IMR-90 (cell line): ENCODE results near the gene PRKCA. TPM values are rescaled to one million over a fixed set of nuclear protein-coding genes. Genes with fewer than 3 reads are reported as not detected.
A peak's percentile ranks its signal among the peaks of the same experiment; 100 is the strongest.

Experiments used
- ATAC-seq: fragments of 200-7000 bp; cut with Tn5 transposase; 2 replicates; pipeline ENCODE4 v1.9.1; 2020; ENCODE audit warnings: low read depth, mild to moderate bottlenecking, moderate library complexity
- BruUV-seq: library from RNA; stranded (reverse); fragments of 400-500 nt; replicated peaks from 2 replicates; lab custom pipeline; 2021; lab: Mats Ljungman, UMichigan
- CTCF ChIA-PET: fragments of 300-600 bp; formaldehyde crosslinking; extraction: SDS; loops from one replicate; lab custom pipeline; 2021; ENCODE audit warnings: antibody characterized with exemption; lab: Yijun Ruan, JAX
- POLR2A ChIA-PET: fragments of 300-600 bp; sonication (Branson Sonifier 250); formaldehyde crosslinking; loops from one replicate; lab custom pipeline; 2022; ENCODE audit warnings: antibody characterized with exemption; ENCODE audit not compliant: unreplicated experiment; lab: Charles Lee
- DNase-seq: peaks from one replicate; pipeline ENCODE4 v3.0.0; 2013
- H2AFZ ChIP-seq: replicated peaks from 2 replicates; pipeline ENCODE3; 2013; ENCODE audit warnings: low read length, mild to moderate bottlenecking; ENCODE audit not compliant: poor library complexity
- H2AK5ac ChIP-seq: 2 replicates; pipeline ENCODE4 v1.6.1; 2013; ENCODE audit warnings: low read depth, low read length, inconsistent platforms
- H2AK9ac ChIP-seq: replicated peaks from 2 replicates; pipeline ENCODE3; 2013; ENCODE audit warnings: mild to moderate bottlenecking, low read depth, low read length, moderate library complexity; ENCODE audit not compliant: poor library complexity
- H2BK120ac ChIP-seq: 2 replicates; pipeline ENCODE4 v1.6.1; 2013; ENCODE audit warnings: low read depth, low read length, inconsistent platforms
- H2BK15ac ChIP-seq: 3 replicates; pipeline ENCODE4 v1.6.1; 2013; ENCODE audit warnings: low read depth, low read length, inconsistent platforms
- H2BK20ac ChIP-seq: 2 replicates; pipeline ENCODE4 v1.6.1; 2013; ENCODE audit warnings: low read depth, mild to moderate bottlenecking, inconsistent platforms, low read length, moderate library complexity
- H2BK5ac ChIP-seq: 2 replicates; pipeline ENCODE4 v1.6.1; 2013; ENCODE audit warnings: mild to moderate bottlenecking, low read depth, low read length, inconsistent platforms; ENCODE audit not compliant: poor library complexity, severe bottlenecking
- H3K14ac ChIP-seq: replicated peaks from 2 replicates; pipeline ENCODE4 v1.6.1; 2013; ENCODE audit warnings: low read depth, low read length, inconsistent platforms
- H3K18ac ChIP-seq: 2 replicates; pipeline ENCODE4 v1.6.1; 2013; ENCODE audit warnings: low read depth, low read length, control low read depth
- H3K23ac ChIP-seq: 2 replicates; pipeline ENCODE4 v1.6.1; 2013; ENCODE audit warnings: low read depth, low read length, inconsistent platforms
- H3K27ac ChIP-seq: 2 replicates; pipeline ENCODE4 v1.5.1; 2013; ENCODE audit warnings: mild to moderate bottlenecking, control low read depth, low read length; ENCODE audit not compliant: insufficient read depth
- H3K27me3 ChIP-seq: 2 replicates; pipeline ENCODE4 v1.6.1; 2013; ENCODE audit warnings: low read length; ENCODE audit not compliant: control insufficient read depth, insufficient read depth
- H3K36me3 ChIP-seq: 2 replicates; pipeline ENCODE4 v1.6.1; 2013; ENCODE audit warnings: low read length, mixed read lengths; ENCODE audit not compliant: control insufficient read depth, insufficient read depth
- H3K4ac ChIP-seq: 2 replicates; pipeline ENCODE4 v1.6.1; 2013; ENCODE audit warnings: low read depth, low read length, inconsistent platforms
- H3K4me1 ChIP-seq: 2 replicates; pipeline ENCODE4 v1.6.1; 2013; ENCODE audit warnings: low read length, mixed read lengths; ENCODE audit not compliant: control insufficient read depth, insufficient read depth
- H3K4me2 ChIP-seq: 2 replicates; pipeline ENCODE4 v1.6.1; 2013; ENCODE audit warnings: low read depth, mild to moderate bottlenecking, control low read depth, low read length, moderate library complexity
- H3K4me3 ChIP-seq: 2 replicates; pipeline ENCODE4 v1.5.1; 2013; ENCODE audit warnings: low read depth, mild to moderate bottlenecking, control low read depth, low read length, moderate library complexity; ENCODE audit not compliant: insufficient read depth
- H3K56ac ChIP-seq: 2 replicates; pipeline ENCODE4 v1.6.1; 2013; ENCODE audit warnings: low read length, inconsistent platforms; ENCODE audit not compliant: insufficient read depth; ENCODE audit errors: extremely low read depth
- H3K79me1 ChIP-seq, 2 experiments: 2 replicates each; pipeline ENCODE4 v1.6.1; 2013; ENCODE audit warnings: low read length in 2 of 2, inconsistent platforms in 1 of 2, low read depth in 1 of 2
- H3K9ac ChIP-seq: 2 replicates; pipeline ENCODE4 v1.6.1; 2013; ENCODE audit warnings: low read depth, low read length, control low read depth
- H3K9me1 ChIP-seq: 2 replicates; pipeline ENCODE4 v1.6.1; 2013; ENCODE audit warnings: low read length, inconsistent platforms; ENCODE audit not compliant: insufficient read depth
- H3K9me3 ChIP-seq: 2 replicates; pipeline ENCODE4 v1.6.1; 2013; ENCODE audit warnings: low read length; ENCODE audit not compliant: control insufficient read depth, insufficient read depth
- H4K20me1 ChIP-seq: 2 replicates; pipeline ENCODE4 v1.6.1; 2013; ENCODE audit warnings: low read length, inconsistent platforms; ENCODE audit not compliant: insufficient read depth
- H4K5ac ChIP-seq: 2 replicates; pipeline ENCODE4 v1.6.1; 2013; ENCODE audit warnings: mild to moderate bottlenecking, low read depth, low read length, control low read depth
- H4K8ac ChIP-seq, 2 experiments: 2 replicates each; pipeline ENCODE4 v1.6.1; 2013; ENCODE audit warnings: low read depth in 2 of 2, low read length in 2 of 2, control low read depth in 1 of 2, inconsistent platforms in 1 of 2
- H4K91ac ChIP-seq: 2 replicates; pipeline ENCODE4 v1.6.1; 2013; ENCODE audit warnings: low read depth, low read length, inconsistent platforms; ENCODE audit not compliant: insufficient read depth
- CTCF ChIP-seq: conservative IDR thresholded peaks from 2 replicates; pipeline ENCODE4 v1.5.1; 2012; ENCODE audit warnings: mild to moderate bottlenecking, low read depth, low read length, improper control_type of control experiment
- MAZ ChIP-seq: IDR thresholded peaks from 2 replicates; pipeline ENCODE4 v1.6.1; 2012; ENCODE audit warnings: low read depth, mild to moderate bottlenecking, low read length, improper control_type of control experiment, moderate library complexity, borderline replicate concordance
- SMC3 ChIP-seq: fragments of 150-350 bp; IDR thresholded peaks from 2 replicates; pipeline ENCODE4 v1.6.1; 2016; ENCODE audit warnings: low read depth, mild to moderate bottlenecking, antibody characterized with exemption, low read length, moderate library complexity
- WGBS, 2 experiments: methylation state at CpG; one replicate each; pipeline versions ENCODE4 v1.1.5 to v1.1.7; 2013; ENCODE audit warnings: missing lambda C conversion rate in 2 of 2; ENCODE audit not compliant: insufficient read length in 1 of 2; ENCODE audit errors: extremely low coverage in 2 of 2; 5-methylcytosine and 5-hydroxymethylcytosine counted together
- dilution Hi-C: fragments of 300-500 bp; cut with HindIII; formaldehyde crosslinking; loops from one replicate; pipeline ENCODE4 v1.14.3; 2018; ENCODE audit warnings: low sequenced_read_pairs; ENCODE audit not compliant: unreplicated experiment
- in situ Hi-C: fragments of 300-500 bp; cut with MboI; formaldehyde crosslinking; loops from 3 replicates; pipeline ENCODE4 v1.14.3; 2019; ENCODE audit warnings: low sequenced_read_pairs, inconsistent platforms, mixed read lengths
- intact Hi-C: fragments of 100-400 bp; cut with micrococcal nuclease; formaldehyde crosslinking; loops from 2 replicates; pipeline ENCODE4 v1.10.0; 2022
- polyA plus RNA-seq, 3 experiments: library from polyadenylated mRNA; depleted of rRNA; stranded (reverse); fragments of >200 nt; gene quantifications; 2 replicates each; pipeline ENCODE4 v1.2.3, GENCODE V29; 2012; ENCODE audit warnings: low replicate concordance in 1 of 3
- total RNA-seq: library from RNA; depleted of rRNA; stranded (reverse); fragments of >200 nt; gene quantifications from 2 replicates; pipeline ENCODE4 v1.2.3, GENCODE V29; 2012

Gene PRKCA
- total and polyA plus RNA-seq, 2 of the 4 experiments (the other 2 are of a cell fraction): 31.0 to 46.0 TPM

DNA sequence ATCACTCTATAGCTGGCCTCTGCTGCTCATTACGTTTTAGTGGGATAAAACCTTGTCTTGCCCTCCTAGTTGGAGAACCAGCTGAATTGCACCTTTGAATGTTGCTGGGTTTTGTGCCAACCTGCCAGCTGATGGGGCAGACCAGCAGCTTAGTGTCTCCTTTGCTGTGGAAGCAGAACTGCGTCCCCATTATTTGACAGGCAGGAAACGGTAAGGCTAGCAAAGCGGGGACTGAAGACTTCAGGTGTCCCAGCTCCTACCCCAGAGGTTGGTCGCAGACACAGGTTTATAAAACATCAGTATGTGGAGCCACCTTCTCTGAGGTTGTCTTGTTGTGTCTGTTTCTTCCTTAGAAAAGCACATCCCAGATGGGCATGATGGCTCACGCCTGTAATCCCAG is 158.1 kb downstream of the PRKCA start:
- POLR2A ChIA-PET: no interaction called here

More for the DNA sequence above, 158.1 kb downstream of the PRKCA start:
- peaks cover 25% of the 10 kb centered on the region for H3K4me1 ChIP-seq
- H3K18ac ChIP-seq: peak overlapping the region; percentile 90
- H3K27me3 ChIP-seq: no peaks in the 10 kb centered on the region
- H3K9me3 ChIP-seq: no peaks in the 10 kb centered on the region
- H4K20me1 ChIP-seq: no peaks in the 10 kb centered on the region
- TF ChIP-seq SMC3 (no peak), CTCF (no peak), MAZ (no peak)
- peaks cover 44 to 77% of the 10 kb centered on the region in 2 experiments for H3K79me1 ChIP-seq
- H4K8ac ChIP-seq: peak overlapping the region; percentile 77 to 93
- H2AFZ ChIP-seq: no peak overlapping the region
- in situ Hi-C loops: no loop called here
- peak overlapping the region; percentile 94 for H3K4ac ChIP-seq
- H3K56ac ChIP-seq: peak overlapping the region; percentile 88
- no peak for DNase-seq
- CTCF ChIA-PET: interaction anchor here (1.1 kb wide), 1 partner anchor 106 kb away, joined by 4 read pairs; no protein-coding TSS in a partner anchor
- H3K9me1 ChIP-seq: peaks cover 18% of the 10 kb centered on the region; the same call in 1 of the 2 replicates
- H3K4me2 ChIP-seq: peak overlapping the region; percentile 56
- H4K5ac ChIP-seq: peak overlapping the region; percentile 95
- no peak overlapping the region for H3K4me3 ChIP-seq
- H3K36me3 ChIP-seq: peaks cover 1% of the 10 kb centered on the region; the same call in 1 of the 2 replicates
- peak overlapping the region; percentile 99 for H2BK15ac ChIP-seq
- peak overlapping the region; percentile 95 for H3K14ac ChIP-seq
- H4K91ac ChIP-seq: peak overlapping the region; percentile 92
- no TSS peak for BruUV-seq
- intact Hi-C loops: no loop called here
- H3K9ac ChIP-seq: peak overlapping the region; percentile 71
- no peak for ATAC-seq
- H2AK5ac ChIP-seq: peak overlapping the region; percentile 96
- WGBS, 2 experiments: no CpG with 5 or more reads among the region's 6 CpGs
- peak overlapping the region; percentile 97 for H2BK120ac ChIP-seq
- peak overlapping the region; percentile 96 for H2BK5ac ChIP-seq
- peak overlapping the region; percentile 85 for H3K23ac ChIP-seq
- H2BK20ac ChIP-seq: peak overlapping the region; percentile 94
- dilution Hi-C loops: no loop called here
- H3K27ac ChIP-seq: peak overlapping the region; percentile 100
- peak overlapping the region; percentile 85 for H2AK9ac ChIP-seq
